Nephron progenitor cell (in vitro differentiated cells): ENCODE data around the gene FAM229B.

ENCODE experiments used
- DNase-seq: peaks from one replicate; pipeline ENCODE4 v3.0.0; 2021
- H3K27ac Mint-ChIP-seq: 2 replicates; pipeline ENCODE4 v1.8.0; 2021; ENCODE audit warnings: mild to moderate bottlenecking, moderate library complexity, mixed read lengths
- H3K27me3 Mint-ChIP-seq: 2 replicates; pipeline ENCODE4 v1.8.0; 2021; ENCODE audit warnings: mild to moderate bottlenecking, low read depth, mixed read lengths; ENCODE audit not compliant: poor library complexity
- H3K36me3 Mint-ChIP-seq: 2 replicates; pipeline ENCODE4 v1.8.0; 2021; ENCODE audit warnings: low read depth, mixed read lengths
- H3K4me1 Mint-ChIP-seq: 2 replicates; pipeline ENCODE4 v1.8.0; 2021; ENCODE audit warnings: mixed read lengths
- H3K4me3 Mint-ChIP-seq: 2 replicates; pipeline ENCODE4 v1.8.0; 2021; ENCODE audit warnings: mild to moderate bottlenecking, moderate library complexity, mixed read lengths
- H3K9me3 Mint-ChIP-seq: 2 replicates; pipeline ENCODE4 v1.8.0; 2021; ENCODE audit warnings: mild to moderate bottlenecking, moderate library complexity, mixed read lengths
- CTCF ChIP-seq: fragments of 200-600 bp; sonication (generic); IDR thresholded peaks from 2 replicates; pipeline ENCODE4 v1.5.0; 2021; ENCODE audit warnings: antibody characterized with exemption

Gene FAM229B

GRCh38 chr6:112058243-112059032, 29.0 kb upstream of the FAM229B start:
- TF ChIP-seq CTCF, result no peak
- Mint-ChIP-seq H3K4me1 (no peaks in the 10 kb centered on the region), H3K4me3 (no peak overlapping the region), H3K9me3 (no peaks in the 10 kb centered on the region), H3K27ac (no peak overlapping the region), H3K36me3 (no peaks in the 10 kb centered on the region), H3K27me3 (peaks cover 4% of the 10 kb centered on the region)
- DNase-seq, result no peak

GRCh38 chr6:112061605-112062004, 25.8 kb upstream of the FAM229B start:
- Mint-ChIP-seq H3K27ac (no peak overlapping the region), H3K4me1 (no peaks in the 10 kb centered on the region), H3K4me3 (no peak overlapping the region), H3K36me3 (no peaks in the 10 kb centered on the region), H3K9me3 (no peaks in the 10 kb centered on the region), H3K27me3 (no peaks in the 10 kb centered on the region)
- TF ChIP-seq CTCF, result no peak
- DNase-seq, result no peak

DNA sequence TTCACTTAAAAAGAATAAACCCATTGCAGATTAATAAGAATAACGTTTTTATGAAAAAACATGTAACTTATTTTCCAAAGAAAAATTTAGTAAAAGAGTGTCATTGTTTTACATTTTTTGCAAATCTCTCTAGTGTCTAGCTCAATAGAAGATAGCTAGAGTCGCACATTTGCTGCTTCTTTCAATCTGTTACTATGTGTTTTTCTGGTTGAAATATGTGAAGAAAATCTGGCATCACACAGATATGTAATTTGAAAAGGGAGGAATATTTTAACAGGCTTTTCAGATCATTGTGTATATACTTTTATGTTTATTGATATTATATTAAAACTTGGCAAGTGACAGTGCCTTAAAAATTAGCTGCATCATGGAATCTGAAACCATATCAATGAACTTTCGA, 24.4 kb upstream of the FAM229B start:
- H3K27ac Mint-ChIP-seq, result no peak overlapping the region
- no peak overlapping the region for H3K4me3 Mint-ChIP-seq
- H3K4me1 Mint-ChIP-seq, result no peaks in the 10 kb centered on the region
- no peaks in the 10 kb centered on the region for H3K36me3 Mint-ChIP-seq
- no peaks in the 10 kb centered on the region for H3K9me3 Mint-ChIP-seq
- H3K27me3 Mint-ChIP-seq, result no peaks in the 10 kb centered on the region
- DNase-seq, result no peak
- TF ChIP-seq CTCF, result no peak

DNA sequence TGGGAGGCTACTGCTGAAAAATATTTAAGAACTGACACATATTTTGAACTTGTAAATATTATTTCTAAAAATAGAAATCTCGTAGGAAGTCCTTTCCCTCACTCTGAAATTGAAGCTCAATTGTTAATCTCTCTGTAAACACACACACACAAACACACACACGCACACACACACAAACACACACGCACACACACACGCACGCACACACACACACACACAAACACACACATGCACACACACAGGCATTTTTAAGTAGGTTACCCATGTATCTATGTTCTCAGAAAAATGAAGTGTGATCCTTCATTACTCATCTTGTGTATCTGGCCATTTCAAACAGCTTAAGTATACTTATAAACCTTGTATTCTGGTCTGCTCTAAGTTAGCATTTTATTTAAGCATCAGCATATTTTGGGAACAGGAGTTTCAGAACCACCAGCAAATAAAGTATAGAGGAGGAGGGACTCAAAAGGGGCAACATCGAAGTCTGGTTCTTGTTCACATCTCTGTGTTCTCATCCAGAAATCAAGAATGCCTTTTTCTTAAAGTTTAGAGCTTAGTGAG, 21.9 kb upstream of the FAM229B start:
- H3K27ac Mint-ChIP-seq, result no peak overlapping the region
- DNase-seq, result no peak
- peaks cover 4% of the 10 kb centered on the region for H3K36me3 Mint-ChIP-seq
- H3K4me3 Mint-ChIP-seq, result no peak overlapping the region
- no peaks in the 10 kb centered on the region for H3K9me3 Mint-ChIP-seq
- no peak for TF ChIP-seq CTCF
- H3K4me1 Mint-ChIP-seq, result no peaks in the 10 kb centered on the region
- no peaks in the 10 kb centered on the region for H3K27me3 Mint-ChIP-seq

DNA sequence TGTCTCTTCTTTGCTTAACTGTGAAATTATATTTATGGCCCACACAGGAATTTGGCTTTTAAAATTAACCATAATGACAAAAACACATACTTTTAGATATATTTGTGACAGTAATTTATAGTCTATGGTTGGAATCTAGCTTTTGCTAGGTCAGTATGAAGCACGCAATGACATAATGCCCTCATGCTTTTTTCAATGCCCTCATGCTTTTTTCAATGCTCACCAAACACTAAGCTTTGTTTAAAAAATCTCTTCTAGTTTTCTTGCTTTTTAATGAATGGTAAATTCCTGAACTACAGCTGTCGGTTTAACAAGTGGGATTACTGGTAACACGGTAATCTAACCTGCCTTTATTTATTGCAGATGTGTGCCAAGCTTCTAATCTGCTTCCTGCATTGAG, 20.8 kb upstream of the FAM229B start:
- no peak overlapping the region for H3K4me3 Mint-ChIP-seq
- peaks cover 5% of the 10 kb centered on the region for H3K36me3 Mint-ChIP-seq
- DNase-seq, result no peak
- no peak overlapping the region for H3K27ac Mint-ChIP-seq
- TF ChIP-seq CTCF, result no peak
- no peaks in the 10 kb centered on the region for H3K9me3 Mint-ChIP-seq
- no peaks in the 10 kb centered on the region for H3K27me3 Mint-ChIP-seq
- no peaks in the 10 kb centered on the region for H3K4me1 Mint-ChIP-seq

- no peak overlapping the region for H3K4me3 Mint-ChIP-seq
- H3K36me3 Mint-ChIP-seq, result peaks cover 26% of the 10 kb centered on the region
- TF ChIP-seq CTCF, result no peak
- H3K27ac Mint-ChIP-seq, result no peak overlapping the region
- DNase-seq, result no peak
- H3K27me3 Mint-ChIP-seq, result no peaks in the 10 kb centered on the region
- peaks cover 9% of the 10 kb centered on the region for H3K4me1 Mint-ChIP-seq
- H3K9me3 Mint-ChIP-seq, result no peaks in the 10 kb centered on the region
Measured at GRCh38 chr6:112081569-112081968, 5.8 kb upstream of the FAM229B start.
